ENCODE results near the gene CCDC7.
"Not testable (repeated sequence)": the region's sequence is repeated elsewhere in the genome, so short reads cannot be mapped to it uniquely, and the experiment has no call there.

The CCDC7 gene

DNA sequence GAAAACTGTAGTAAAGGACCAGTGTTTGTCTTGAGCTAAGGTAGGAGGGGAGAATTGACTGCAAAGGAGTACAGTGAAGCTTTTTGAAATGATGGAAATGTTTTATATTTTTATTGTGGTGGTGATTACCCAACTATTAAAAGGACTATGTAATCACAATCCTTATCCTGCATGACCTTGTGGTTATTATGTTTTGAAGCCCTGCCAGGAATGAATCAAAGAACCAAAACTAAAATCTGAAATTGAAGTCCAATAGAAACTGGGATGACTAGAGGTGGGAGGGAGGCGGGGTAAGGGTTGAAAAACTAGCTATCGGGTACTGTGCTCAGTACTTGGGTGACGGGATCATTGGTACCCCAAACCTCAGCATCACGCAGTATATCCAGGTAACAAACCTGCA, 8.2 kb downstream of the CCDC7 start:
- DNase-seq (ENCODE audit: low read depth, low spot score): no peak

DNA sequence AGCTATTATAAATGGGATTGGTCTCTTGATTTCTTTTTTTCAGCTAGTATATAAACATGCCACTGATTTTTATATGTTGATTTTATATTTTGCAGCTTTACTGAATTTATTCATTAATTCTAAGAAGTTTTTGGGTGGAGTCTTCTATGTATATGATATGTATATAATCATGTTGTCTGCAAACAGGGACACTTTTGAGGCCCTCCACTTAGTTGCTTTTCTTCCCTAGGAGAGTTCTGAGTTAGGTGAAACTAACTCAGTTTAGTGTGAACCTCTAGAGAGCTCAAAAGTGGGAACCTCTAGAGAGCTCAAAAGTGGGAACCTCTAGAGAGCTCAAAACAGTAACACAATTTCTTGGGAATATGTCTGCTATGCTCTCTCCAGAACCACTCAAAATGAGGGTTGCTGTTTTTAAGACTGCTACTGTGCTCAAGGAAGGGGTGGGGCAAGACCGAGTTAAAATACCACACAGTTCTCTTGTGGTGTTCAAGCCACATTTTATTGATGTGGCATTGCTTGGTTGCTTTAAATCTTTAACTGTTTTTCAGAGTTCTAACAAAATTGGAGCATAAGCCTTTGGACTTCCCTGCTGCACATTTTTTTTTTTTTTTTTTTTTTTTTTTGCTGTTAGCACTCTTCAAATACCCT, 13.2 kb downstream of the CCDC7 start:
- no peak for DNase-seq (ENCODE audit: low read depth, low spot score)

DNA sequence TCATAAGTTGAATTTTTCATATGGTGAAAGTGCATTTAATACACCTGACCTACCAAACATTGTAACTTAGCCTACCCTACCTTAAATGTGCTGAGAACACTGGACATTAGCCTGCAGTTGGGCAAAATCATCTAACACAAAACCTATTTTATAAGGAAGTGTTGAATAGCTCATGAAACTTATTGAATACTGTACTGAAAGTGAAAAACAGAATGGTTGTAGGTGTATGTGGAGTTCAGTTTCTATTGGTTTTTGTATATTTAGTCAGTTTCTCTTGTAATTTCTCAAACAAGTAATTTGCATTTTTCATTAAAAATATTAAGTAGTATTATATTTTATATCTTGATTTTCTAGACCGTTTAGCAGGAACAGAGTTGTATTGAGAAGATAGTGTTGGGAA, 15.3 kb downstream of the CCDC7 start:
- no peak for DNase-seq (ENCODE audit: low read depth, low spot score)

DNA sequence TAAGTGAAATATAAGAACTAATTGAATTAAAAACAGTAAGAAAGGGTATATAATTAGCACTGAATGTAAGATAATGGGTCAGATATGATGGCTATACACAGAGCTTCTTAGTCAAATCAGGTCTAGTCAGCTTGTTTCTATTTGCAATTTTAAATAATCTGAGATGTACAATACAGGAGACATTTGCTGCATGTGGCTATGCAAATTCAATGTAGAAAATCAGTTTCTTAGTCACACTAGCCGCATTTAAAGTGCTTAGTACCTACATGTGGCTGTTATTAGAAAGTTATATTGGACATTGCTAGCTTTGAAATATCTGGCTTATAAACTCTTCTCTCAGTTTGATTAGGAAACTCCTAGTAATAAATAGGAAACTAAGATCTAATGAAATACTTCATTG, 25.3 kb downstream of the CCDC7 start:
- no peak for DNase-seq (ENCODE audit: low read depth, low spot score)

DNA sequence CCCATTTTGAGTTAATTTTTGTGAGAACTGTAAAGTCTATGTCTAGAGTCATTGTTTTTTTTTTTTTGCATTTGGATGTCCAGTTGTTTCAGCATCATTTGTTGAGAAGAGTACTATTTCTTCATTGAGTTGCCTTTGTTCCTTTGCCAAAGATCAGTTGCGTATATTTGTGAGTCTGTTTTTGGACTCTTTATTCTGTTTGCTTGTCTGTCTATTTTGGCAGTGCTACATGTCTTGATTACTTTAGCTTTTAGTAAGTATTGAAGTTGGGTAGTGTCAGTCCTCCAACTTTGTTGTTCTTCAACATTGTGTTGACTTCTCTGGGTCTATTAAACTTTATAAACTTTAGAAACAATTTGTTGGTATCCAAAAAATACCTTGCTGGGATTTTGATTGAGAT, 31.6 kb downstream of the CCDC7 start:
- no peak for DNase-seq (ENCODE audit: low read depth, low spot score)

DNA sequence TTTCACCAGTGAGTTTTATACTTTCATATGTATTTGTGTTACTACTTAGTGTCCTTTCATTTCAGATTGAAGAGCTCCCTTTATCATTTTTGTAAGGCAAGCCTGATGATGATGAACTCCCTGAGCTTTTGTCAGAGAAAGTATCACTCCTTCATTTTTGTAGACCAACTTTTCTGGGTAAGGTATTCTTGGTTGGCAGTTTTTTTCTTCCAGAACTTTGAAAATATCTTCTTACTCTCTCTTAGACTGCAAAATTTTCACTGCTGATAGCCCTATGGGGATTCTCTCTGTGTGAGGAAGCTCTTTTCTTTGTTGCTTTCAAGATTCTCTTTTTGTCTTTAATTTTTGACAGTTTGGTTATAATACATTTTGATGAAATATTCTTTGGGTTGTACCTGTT, 35.7 kb downstream of the CCDC7 start:
- no peak for DNase-seq (ENCODE audit: low read depth, low spot score)

DNA sequence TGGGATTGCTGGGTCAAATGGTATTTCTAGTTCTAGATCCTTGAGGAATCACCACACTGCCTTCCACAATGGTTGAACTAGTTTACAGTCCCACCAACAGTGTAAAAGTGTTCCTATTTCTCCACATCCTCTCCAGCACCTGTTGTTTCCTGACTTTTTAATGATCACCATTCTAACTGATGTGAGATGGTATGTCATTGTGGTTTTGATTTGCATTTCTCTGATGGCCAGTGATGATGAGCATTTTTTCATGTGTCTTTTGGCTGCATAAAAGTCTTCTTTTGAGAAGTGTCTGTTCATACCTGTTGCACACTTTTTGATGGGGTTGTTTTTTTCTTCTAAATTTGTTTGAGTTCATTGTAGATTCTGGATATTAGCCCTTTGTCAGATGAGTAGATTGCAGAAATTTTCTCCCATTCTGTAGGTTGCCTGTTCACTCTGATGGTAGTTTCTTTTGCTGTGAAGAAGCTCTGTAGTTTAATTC, 37.1 kb downstream of the CCDC7 start:
- DNase-seq (ENCODE audit: low read depth, low spot score): not testable (repeated sequence)

DNA sequence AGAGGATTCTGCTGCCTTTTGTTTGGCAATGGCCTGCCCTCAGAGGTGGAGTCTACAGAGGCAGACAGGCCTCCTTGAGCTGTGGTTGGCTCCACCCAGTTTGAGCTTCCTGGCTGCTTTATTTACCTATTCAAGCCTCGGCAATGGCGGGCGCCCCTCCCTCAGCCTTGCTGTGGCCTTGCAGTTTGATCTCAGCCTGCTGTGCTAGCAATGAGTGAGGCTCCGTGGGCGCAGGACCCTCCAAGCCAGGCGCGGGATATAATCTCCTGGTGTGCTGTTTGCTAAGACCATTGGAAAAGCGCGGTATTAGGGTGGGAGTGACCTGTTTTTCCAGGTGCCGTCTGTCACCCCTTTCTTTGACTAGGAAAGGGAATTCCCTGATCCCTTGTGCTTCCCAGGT, 42.1 kb downstream of the CCDC7 start:
- DNase-seq (ENCODE audit: low read depth, low spot score): not testable (repeated sequence)

DNA sequence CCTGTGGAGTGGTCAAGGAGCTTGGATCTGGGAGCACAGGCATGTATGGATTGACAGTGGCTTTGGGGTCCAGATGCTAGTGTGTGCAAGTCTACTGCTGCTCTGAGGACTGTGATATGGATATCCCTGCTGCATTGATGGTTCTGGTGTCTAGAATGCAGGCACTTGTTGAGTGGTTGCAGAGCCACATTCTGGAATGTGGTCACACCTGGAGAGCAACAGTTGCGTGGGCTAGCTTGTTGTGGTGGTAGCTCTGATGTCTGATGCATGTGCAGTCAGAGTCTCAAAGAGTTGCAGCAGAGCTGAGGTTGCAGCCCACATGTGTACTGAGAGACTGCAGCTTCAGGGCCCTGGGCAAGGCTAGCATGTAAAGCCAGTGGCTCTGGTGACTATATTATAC, 43.2 kb downstream of the CCDC7 start:
- no peak for DNase-seq (ENCODE audit: low read depth, low spot score)

DNA sequence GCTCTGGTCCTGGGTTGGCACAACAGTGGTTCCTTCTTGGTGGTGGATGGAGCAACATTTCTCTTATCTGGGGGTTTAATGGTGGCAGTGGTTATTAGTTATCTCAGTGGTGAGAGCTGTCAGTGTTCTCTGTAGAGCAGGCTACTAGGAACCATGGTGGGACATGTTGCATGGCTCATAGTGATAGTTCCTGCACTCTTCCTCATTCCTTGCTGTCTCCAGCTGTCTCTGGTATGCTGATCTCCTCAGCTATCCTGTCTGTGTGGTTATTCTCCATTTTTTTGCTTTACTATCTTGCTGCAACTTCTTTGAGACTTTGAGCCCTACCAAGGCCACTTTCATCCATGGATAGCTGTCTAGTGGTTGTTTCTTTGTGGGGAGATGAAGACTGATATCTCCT, 44.0 kb downstream of the CCDC7 start:
- DNase-seq (ENCODE audit: low read depth, low spot score): no peak

DNA sequence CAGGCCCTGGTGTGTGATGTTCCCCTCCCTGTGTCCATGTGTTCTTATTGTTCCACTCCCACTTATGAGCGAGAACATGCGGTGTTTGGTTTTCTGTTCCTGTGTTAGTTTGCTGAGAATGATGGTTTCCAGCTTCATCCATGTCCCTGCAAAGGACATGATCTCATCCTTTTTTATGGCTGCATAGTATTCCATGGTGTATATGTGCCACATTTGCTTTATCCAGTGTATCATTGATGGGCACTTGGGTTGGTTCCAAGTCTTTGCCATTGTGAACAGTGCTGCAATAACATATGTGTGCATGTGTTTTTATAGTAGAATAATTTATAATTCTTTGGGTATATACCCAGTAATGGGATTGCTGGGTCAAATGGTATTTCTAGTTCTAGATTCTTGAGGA, 48.6 kb downstream of the CCDC7 start:
- DNase-seq (ENCODE audit: low read depth, low spot score): not testable (repeated sequence)

DNA sequence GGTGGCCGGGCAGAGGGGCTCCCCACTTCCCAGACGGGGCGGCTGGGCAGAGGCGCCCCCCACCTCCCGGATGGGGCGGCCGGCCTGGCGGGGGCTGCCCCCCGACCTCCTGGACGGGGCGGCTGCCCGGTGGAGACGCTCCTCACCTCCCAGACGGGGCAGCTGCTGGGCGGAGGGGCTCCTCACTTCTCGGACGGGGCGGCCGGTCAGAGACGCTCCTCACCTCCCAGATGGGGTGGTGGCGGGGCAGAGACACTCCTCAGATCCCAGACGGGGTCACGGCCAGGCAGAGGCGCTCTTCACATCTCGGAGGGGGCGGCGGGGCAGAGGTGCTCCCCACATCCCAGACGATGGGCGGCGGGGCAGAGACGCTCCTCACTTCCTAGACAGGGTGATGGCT, 54.2 kb downstream of the CCDC7 start:
- not testable (repeated sequence) for DNase-seq (ENCODE audit: low read depth, low spot score)

DNA sequence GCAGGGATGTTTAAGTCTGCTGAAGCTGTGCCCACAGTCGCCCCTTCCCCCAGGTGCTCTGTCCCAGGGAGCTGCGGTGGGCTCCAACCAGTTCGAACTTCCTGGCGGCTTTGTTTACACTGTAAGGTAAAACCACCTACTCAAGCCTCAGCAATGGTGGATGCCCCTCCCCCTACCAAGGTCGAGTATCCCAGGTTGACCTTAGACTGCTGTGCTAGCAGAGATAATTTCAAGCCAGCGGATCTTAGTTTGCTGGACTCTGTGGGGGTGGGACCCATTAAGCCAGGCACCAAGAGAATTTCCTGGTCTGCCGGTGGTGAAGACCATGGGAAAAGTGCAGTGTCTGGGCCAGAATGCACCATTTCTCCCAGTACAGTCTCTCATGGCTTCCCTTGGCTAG, 56.0 kb downstream of the CCDC7 start:
- no peak for DNase-seq (ENCODE audit: low read depth, low spot score)

DNA sequence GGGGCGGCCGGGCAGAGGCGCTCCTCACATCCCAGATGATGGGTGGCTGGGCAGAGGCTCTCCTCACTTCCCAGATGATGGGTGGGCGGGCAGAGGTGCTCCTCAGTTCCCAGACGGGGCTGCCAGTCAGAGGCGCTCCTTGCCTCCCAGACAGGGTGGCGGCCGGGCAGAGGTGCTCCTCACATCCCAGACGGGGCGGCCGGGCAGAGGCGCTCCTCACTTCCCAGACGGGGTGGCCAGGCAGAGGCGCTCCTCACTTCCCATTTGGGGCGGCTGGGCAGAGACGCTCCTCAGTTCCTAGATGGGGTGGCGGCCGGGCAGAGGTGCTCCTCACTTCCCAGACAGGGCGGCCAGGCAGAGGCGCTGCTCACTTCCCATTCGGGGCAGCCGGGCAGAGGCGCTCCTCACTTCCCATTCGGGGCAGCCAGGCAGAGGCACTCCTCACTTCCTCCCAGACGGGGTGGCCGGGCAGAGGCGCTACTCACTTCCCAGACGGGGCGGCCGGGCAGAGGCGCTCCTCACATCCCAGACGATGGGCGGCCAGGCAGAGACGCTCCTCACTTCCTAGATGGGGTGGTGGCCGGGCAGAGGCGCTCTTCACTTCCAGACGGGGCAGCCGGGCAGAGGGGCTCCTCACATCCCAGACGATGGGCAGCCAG, 60.0 kb downstream of the CCDC7 start:
- not testable (repeated sequence) for DNase-seq (ENCODE audit: low read depth, low spot score)

DNA sequence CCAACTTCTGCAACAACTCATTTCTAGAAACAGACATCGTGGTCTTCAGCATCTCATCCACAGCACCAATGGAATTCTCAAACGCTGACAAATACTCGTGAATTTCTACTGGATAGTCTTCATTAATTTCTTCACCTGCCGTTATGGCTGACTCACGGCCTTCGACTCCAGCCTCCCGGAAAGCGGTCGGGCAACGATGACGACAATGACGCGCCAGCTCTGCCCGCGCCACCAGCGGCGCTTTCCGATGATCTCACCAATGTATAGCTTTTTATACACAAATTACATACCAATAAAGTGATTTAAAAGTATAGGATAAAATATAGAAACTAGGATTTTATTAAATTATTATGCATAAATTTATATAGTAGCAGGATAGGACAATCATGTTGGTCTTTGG, 65.7 kb downstream of the CCDC7 start:
- DNase-seq (ENCODE audit: low read depth, low spot score): no peak

DNA sequence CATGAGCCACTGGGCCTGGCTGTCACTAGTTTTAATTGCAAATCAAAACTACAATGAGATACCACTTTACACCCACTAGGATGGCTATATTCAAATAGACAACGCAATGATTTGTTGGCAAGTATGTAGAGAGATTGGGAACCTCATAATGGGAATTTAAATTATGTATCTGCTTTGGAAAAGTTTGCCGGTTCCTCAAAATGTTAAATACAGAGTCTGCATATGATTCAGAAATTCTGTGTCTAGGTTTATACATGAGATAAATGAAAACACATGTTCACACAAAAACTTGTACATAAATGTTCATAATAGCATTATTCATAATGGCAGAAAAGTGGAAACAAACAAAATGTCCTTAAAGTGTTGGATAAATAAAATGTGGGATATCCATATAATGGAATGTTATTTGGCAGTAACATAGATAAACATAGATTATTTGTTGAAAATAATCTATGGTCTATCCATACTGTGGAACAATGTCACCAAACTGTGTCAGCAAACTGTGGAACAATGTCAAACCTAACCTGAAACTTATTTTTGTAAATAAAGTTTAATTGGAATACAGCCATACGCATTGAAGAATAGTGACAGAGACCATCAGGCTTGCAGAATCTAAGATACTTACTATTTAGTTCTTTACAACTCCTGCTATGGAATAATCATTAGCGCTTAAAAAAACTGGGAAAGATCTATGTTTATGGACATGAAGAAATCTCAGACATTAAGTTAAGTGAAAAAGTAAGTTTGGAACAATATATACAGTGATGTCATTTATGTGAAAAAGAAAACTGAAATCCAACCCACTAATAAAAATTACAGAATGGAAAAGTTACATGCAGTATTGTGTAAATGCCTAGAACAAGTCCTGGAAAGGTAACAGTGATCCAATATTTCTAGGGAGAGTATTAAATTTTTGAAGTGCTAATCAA, 70.9 kb downstream of the CCDC7 start:
- no peak for DNase-seq (ENCODE audit: low read depth, low spot score)

DNA sequence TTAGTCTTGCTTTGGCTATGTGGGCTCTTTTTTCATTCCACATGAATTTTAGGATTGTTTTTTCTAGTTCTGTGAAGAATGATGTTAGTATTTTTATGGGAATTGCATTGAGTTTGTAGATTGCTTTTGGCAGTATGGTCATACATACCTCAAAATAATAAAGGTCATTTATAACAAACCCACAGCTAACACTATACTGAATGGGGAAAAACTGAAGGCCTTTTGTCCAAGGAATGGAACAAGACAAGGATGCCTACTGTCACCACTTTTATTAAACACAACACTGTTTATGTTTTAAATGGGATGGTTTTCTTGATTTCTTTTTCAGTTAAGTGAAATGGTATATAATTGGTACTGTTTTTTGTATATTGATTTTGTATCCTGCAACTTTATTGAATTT, 84.3 kb downstream of the CCDC7 start:
- DNase-seq (ENCODE audit: low read depth, low spot score): no peak

DNA sequence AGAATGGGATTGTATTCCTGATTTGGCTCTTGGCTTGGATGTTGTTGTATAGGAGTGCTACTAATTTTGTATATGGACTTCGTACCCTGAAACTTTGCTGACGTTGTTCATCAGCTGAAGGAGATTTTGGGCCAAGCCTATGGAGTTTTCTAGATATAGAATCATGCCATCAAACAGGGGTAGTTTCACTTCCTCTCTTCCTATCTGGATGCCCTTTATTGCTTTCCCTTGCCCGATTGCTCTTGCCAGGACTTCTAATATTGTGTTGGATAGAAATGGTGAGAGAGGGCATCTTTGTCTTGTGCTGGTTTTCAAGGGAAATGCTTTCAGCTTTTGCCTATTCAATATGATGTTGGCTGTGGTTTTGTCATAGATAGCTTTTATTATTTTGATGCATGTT, 92.3 kb downstream of the CCDC7 start:
- no peak for DNase-seq (ENCODE audit: low read depth, low spot score)

DNA sequence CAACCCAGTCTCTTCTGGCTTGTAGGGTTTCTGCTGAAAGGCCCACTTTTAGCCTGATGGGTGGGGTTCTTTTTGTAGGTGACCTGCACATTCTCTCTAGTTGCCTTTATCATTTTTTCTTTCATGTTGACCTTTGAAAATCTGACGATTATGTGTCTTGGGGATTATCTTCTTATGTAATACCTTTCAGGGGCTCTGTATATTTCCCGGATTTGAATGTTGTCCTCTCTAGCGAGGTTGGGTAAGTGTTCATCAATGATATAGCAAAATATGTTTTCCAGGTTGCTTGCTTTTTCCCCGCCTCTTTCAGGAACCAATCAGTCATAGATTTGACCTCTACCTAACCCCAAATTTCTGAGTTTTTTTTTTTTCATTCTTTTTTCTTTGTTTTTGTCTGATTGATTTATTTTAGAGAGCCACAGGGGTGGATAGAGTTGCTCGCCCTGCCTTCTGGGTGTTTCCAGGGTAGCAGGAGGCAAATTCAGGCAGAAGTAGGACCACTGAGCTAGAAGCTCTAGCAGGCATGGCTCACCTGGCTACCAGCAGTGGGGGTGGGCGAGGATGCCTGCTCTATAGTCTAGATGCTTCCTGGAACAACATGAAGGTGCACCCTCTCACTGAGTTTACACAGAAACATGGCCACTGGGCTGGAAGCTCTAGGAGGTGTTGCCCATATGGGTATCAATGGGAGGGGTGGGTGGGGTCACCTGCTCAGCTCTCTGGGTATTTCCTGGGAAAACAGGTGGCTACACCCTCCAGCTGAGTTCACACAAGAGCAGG, 94.9 kb downstream of the CCDC7 start:
- no peak for DNase-seq (ENCODE audit: low read depth, low spot score)

DNA sequence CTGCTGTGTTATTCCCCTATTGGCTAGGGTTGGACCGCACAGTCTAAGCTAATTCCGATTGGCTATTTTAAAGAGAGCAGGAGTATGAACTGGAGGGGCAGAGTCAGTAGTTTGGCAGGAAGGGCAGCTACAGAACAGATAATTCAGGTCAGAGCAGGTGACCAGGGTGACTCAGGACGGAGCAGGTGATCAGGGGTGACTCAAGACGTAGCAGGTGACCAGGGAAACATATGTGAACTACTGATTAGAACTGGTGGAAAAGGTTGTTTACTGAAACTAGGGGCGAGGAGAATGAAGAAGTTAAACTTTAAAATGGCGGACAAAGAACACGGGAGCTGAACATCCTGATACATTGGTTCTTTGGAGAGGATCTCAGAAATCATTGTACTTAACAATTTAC, 102.3 kb downstream of the CCDC7 start:
- no peak for DNase-seq (ENCODE audit: low read depth, low spot score)

DNA sequence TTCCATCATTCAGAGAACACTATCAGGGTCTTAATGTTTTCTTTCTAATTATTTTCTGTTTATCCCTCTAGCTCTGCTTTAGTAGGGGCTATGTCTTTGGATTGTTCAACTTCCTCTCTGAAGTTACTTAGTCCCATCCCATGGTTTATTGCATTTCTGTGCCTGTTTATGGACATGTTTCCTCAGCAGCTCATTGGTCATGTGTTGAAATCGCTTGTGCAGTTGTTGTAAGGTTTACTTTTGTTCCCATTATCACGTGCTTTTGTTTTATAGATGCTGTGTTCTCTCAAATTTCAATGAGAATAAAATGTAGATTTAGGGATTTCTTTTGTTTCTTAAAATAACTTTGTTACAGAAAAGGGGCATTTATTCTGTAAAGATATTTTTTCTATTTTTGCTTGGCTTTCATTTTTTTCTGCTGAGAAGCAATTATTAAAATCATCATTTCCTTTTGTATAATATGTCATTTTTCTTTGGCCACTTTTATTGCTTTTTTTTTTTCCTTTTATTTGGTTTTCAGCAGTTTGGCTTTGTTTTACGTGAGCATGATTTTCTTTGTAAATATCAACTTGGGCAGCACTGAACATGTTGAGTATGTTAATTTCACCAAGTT, 110.9 kb downstream of the CCDC7 start:
- no peak for DNase-seq (ENCODE audit: low read depth, low spot score)
